Endometrium (tissue), 2 donors: ENCODE results near the gene ATAD3C.
"Not testable (repeated sequence)": the region's sequence is repeated elsewhere in the genome, so short reads cannot be mapped to it uniquely, and the experiment has no call there.

Experiments
- FAIRE-seq: peaks from 2 replicates; lab custom pipeline; 2012; peaks lifted over from hg19 to GRCh38; lab: Jason Lieb, UNC
- donor health status: control.
- donor health status: control.

ATAD3C gene

DNA sequence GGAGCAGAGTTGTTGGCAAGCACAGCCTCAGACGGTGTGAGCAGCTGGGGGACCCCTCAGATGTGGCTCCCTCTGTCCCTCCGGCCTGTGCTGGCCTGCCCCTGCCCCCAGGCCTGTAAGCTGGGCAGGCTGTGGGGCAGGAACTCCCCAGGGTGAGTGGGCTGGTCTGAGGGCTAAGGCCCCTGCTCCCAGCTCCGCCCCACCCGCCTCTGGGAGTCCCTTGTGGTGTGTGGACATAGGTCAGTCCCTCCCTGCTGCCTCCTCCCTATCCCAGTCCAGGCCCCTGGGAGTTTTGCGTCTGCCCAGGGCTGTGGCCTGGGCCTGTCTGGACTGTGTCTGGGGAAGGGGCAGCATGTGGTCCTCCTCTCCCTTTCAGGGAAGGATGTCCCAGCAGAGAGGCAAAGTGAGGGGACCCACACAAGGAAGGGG, 17.6 kb upstream of the ATAD3C start:
- no peak for FAIRE-seq

DNA sequence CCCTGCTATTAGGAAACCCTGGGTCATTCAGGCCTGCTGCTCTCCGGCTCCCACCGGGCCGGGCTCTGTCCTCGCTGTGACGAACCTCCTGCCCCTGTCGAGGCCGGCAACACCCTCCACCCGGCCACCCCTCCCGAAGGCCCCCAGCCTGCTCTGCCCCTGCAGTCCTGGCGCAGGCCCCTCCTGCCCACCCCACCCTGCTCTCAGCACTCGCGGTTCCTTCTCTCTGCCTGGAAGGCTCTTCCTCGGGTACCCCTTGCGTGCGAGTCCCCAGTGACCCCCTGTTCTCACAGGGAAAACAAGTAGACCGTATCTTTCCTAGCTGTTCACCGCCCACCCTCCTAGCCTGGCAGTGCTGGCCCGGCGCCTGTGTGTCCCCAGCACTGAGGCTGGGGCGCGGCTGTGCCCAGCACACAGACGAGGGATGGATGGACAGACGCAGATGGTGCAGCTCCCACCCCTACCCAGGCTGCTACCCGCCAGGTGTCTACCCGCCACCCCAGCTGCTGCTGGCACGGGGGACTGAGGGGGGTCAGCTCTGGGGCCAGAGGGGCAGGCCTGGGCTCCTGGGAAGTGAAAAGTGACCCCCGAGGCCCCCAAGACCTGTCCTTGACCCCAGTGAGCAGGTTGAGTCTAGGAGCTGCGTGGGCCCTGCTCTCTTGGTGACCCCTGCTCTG, 17.1 kb upstream of the ATAD3C start:
- no peak for FAIRE-seq

- FAIRE-seq, result no peak
These were observed 16.3 kb upstream of the ATAD3C start for GRCh38 chr1:1432951-1433803.

DNA sequence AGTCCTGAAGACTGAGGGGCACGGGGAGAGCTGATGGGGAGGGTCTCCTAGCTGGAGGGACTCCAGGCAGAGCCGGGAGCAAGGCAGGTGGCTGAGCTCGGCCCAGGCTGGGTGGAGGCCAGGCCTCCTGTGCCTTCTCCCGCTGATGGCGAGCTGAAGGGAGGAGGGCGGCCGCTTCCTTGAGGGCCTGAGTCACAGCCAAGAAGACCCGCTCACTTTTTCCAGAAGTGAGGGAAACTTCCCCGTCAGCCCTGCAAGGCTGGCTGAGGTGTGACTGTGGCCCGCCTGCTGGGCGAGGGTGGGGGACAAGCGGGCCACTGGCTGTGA, 15.7 kb upstream of the ATAD3C start:
- no peak for FAIRE-seq

GRCh38 chr1:1434131-1434823, 15.2 kb upstream of the ATAD3C start:
- FAIRE-seq, result no peak

DNA sequence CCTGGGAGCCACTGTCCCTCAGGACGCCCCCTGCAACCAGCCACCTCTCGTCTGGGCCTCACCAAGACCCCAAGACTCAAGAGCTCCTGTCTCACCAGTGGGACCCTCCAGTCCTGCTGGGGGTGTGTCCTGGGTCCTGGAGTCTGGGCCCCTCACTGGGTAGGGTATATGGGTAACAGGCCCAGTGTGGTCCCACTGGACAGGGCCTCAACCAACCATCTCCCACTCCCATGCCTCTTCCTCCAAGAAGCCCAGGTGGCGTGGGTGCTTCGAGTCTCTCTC, 14.7 kb upstream of the ATAD3C start:
- FAIRE-seq, result no peak

- no peak for FAIRE-seq
These were observed 14.2 kb upstream of the ATAD3C start, which contains the start of gene VWA1 for GRCh38 chr1:1435106-1435903. VWA1 (plus strand) TSS chr1:1435690; CDS start chr1:1435749, 59 bp downstream.

- FAIRE-seq, result no peak
These were observed 13.4 kb upstream of the ATAD3C start for GRCh38 chr1:1435911-1436629.

GRCh38 chr1:1436630-1437032, 12.9 kb upstream of the ATAD3C start:
- FAIRE-seq, result no peak

DNA sequence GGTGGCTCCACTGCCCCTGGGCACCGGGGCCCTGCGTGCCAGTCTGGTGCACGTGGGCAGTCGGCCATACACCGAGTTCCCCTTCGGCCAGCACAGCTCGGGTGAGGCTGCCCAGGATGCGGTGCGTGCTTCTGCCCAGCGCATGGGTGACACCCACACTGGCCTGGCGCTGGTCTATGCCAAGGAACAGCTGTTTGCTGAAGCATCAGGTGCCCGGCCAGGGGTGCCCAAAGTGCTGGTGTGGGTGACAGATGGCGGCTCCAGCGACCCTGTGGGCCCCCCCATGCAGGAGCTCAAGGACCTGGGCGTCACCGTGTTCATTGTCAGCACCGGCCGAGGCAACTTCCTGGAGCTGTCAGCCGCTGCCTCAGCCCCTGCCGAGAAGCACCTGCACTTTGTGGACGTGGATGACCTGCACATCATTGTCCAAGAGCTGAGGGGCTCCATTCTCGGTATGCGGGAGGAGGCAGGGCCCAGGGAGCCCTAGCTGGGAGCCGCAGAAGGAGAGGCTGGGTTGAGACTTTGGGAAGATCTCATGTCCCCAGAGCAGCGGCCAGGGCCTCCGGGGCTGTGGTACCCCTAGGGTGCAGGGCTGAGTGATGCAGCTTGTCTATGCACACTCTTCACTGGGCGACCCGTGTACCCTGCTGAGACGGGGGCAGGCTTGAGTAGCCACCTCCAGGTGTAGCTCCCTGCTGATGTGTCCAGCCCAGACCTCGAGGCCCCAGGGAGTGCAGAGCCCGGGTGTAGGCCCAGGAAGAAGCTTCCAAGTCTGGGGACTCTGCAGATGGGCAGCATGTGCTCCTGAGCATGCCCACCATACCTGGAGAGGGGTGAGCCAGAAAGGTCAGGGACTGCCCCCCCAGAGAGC, 12.2 kb upstream of the ATAD3C start:
- FAIRE-seq, result no peak

- no peak for FAIRE-seq
These were observed 11.5 kb upstream of the ATAD3C start for GRCh38 chr1:1437904-1438376.

- FAIRE-seq, result no peak
These were observed 10.7 kb upstream of the ATAD3C start for GRCh38 chr1:1438531-1439381.

DNA sequence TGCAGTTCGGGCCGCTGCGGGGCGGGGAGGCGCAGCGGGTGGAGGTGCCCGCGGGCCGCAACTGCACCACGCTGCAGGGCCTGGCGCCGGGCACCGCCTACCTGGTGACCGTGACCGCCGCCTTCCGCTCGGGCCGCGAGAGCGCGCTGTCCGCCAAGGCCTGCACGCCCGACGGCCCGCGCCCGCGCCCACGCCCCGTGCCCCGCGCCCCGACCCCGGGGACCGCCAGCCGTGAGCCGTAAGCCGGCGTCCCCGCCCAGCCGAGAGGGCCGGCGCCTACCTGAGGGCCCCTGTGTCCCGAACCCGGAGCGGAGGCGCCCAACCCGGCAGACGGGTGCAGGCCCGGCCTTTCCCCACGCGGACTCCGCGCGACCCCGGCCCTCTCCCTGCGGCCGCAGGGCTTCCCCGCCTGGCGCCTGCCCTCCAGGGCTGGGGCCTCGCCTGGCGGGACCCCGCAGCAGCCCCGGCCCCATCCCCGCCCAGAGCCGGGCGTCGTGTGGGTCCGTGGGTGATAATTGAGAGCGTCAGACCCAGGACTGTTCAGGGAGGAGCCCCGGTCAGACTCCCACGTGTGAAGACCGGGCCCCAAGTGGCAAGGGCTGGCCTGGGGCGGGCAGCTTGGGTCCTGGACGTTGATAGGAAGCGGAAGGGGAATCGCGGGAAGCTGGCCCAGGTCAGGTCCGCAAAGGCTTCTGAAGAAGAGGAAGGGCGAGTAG, 9.8 kb upstream of the ATAD3C start:
- FAIRE-seq, result no peak

DNA sequence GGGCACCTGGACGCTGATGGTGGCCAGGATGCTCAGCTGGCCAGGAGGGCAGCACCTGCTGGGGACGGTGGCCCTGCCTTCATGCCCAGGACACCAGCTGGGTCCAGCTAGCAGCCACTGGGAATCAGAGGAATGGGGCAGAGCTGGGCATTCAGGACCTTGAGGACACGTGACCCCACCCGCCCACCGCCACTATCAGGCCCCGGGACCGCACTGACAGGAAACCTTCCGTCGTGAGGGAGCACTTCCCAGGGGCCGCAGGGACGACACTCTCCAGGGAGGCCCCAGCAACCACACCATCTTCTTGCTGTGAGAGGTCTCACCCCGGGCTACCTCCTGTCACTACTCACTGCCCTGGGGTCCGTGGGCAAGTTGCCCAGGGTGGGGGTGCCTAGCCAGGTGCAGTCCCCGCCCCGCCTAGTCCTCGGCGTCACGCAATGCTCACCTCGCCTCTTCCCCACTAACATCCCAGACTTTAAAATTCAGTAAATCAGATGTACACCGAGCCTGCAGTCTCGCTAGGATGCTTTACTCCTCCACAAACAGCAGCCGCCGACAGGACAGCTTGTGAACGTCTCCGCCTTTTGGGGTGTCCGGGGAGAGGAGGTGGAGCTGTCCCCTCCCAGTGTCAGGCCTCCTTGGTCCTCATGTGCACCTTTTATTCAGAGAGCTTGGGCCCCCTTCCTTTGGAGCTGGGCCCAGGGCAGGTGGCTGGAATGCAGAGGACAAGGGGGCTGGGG, 9.1 kb upstream of the ATAD3C start:
- no peak for FAIRE-seq

- FAIRE-seq, result no peak
These were observed 8.2 kb upstream of the ATAD3C start for GRCh38 chr1:1441002-1441888.

GRCh38 chr1:1442069-1442770, 7.3 kb upstream of the ATAD3C start:
- FAIRE-seq, result no peak

DNA sequence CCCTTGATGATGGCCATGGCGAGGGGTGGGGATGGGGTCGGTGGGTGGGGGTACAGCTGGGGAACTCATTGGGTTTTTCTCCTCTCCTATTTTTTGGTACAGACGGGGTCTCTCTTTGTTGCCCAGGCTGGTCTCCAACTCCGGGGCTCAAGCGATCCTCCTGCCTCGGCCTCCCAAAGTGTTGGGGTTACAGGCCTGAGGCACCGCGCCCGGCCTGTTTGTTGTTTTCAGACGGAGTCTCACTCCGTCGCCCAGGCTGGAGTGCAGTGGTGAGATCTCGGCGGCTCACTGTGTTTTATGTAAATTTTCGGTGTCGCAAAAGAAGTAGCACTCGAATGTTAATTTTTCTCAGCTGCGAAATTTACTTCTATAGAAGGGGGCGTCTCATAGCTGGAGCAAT, 2.9 kb upstream of the ATAD3C start:
- not testable (repeated sequence) for FAIRE-seq
